HL-60 (cell line): ENCODE measurements around the gene ZNF689.
A peak's percentile ranks its signal among the peaks of the same experiment; 100 is the strongest.

ENCODE experiments used
- DNase-seq, 2 experiments: peaks; one replicate each; pipeline ENCODE4 v3.0.0-alpha.2; 2010 to 2020; ENCODE audit warnings: low read depth in 1 of 2, low spot score in 1 of 2
- H3K27ac ChIP-seq: fragments of 250-450 bp; sonication (Bioruptor Pico); replicated peaks from 2 replicates; pipeline ENCODE4 v1.5.1; 2020; ENCODE audit warnings: mild to moderate bottlenecking, moderate library complexity
- H3K27me3 ChIP-seq: fragments of 250-450 bp; sonication (Bioruptor Pico); 2 replicates; pipeline ENCODE4 v1.5.1; 2021; ENCODE audit warnings: mild to moderate bottlenecking, moderate library complexity; ENCODE audit not compliant: insufficient read depth, poor library complexity, severe bottlenecking
- H3K4me3 ChIP-seq: replicated peaks from 2 replicates; pipeline ENCODE4 v1.5.1; 2011; ENCODE audit warnings: mild to moderate bottlenecking, control low read depth, low read length; ENCODE audit not compliant: insufficient read depth
- CTCF ChIP-seq: IDR thresholded peaks from one replicate; pipeline ENCODE4 v1.5.1; 2011; ENCODE audit warnings: low read length, control low read depth, inconsistent platforms; ENCODE audit not compliant: insufficient read depth
- GABPA ChIP-seq: IDR thresholded peaks from 2 replicates; pipeline ENCODE4 v1.6.1; 2012; ENCODE audit warnings: low read depth
- POLR2AphosphoS5 ChIP-seq: IDR thresholded peaks from 2 replicates; pipeline ENCODE4 v1.6.1; 2012; ENCODE audit warnings: low read depth
- REST ChIP-seq: IDR thresholded peaks from 2 replicates; pipeline ENCODE4 v1.6.1; 2012; ENCODE audit warnings: low read depth; ENCODE audit not compliant: insufficient replicate concordance
- SPI1 ChIP-seq: IDR thresholded peaks from 2 replicates; pipeline ENCODE4 v1.6.1; 2012; ENCODE audit warnings: low read depth, mild to moderate bottlenecking, borderline replicate concordance

Gene ZNF689

GRCh38 chr16:30567991-30568638 is 42.1 kb downstream of the ZNF689 start:
- H3K27ac ChIP-seq, result peak overlapping the region; percentile 49
- no peak overlapping the region for H3K4me3 ChIP-seq
- H3K27me3 ChIP-seq, result no peaks in the 10 kb centered on the region
- DNase-seq, result peak; percentile 75 to 87
- TF ChIP-seq CTCF, result no peak
- no peak for TF ChIP-seq REST
- TF ChIP-seq POLR2AphosphoS5, result no peak
- no peak for TF ChIP-seq GABPA
- TF ChIP-seq SPI1, result no peak

GRCh38 chr16:30567160-30567990 is 42.8 kb downstream of the ZNF689 start:
- no peak for DNase-seq
- TF ChIP-seq CTCF, result no peak
- no peak for TF ChIP-seq POLR2AphosphoS5
- no peak for TF ChIP-seq REST
- no peak for TF ChIP-seq GABPA
- TF ChIP-seq SPI1, result no peak
- Histone ChIP-seq H3K27ac (peak overlapping the region; percentile 49), H3K27me3 (no peaks in the 10 kb centered on the region), H3K4me3 (no peak overlapping the region)

- Histone ChIP-seq H3K27me3 (no peaks in the 10 kb centered on the region), H3K4me3 (no peak overlapping the region), H3K27ac (no peak overlapping the region)
- DNase-seq, result no peak
- TF ChIP-seq CTCF (no peak), GABPA (no peak), REST (no peak), POLR2AphosphoS5 (no peak), SPI1 (no peak)
These were observed 43.7 kb downstream of the ZNF689 start for GRCh38 chr16:30566531-30566930.
